Gastroesophageal sphincter (tissue), 4 donors: ENCODE data around the gene ENOSF1. TPM values are rescaled to one million over a fixed set of nuclear protein-coding genes. Genes with fewer than 3 reads are reported as not detected.
A peak's percentile ranks its signal among the peaks of the same experiment; 100 is the strongest.

Source experiments
- ATAC-seq: fragments of 150-250 bp; one replicate; pipeline ENCODE4 v1.9.1; 2016; ENCODE audit warnings: mild to moderate bottlenecking, moderate library complexity
- H3K27ac ChIP-seq, 4 donors: fragments of 200-600 bp; sonication (generic) in 3 of 4; 1 replicate in 3 of 4; 2 replicates in 1 of 4; pipeline ENCODE4 v1.5.1; 2016 to 2019
- H3K27me3 ChIP-seq: fragments of 200-600 bp; sonication (generic); one replicate; pipeline ENCODE4 v1.5.1; 2019
- H3K36me3 ChIP-seq, 2 donors: fragments of 200-600 bp; sonication (generic); one replicate each; pipeline ENCODE4 v1.5.1; 2019; ENCODE audit warnings: control low read depth in 1 of 2
- H3K4me1 ChIP-seq, 3 donors: fragments of 200-600 bp; sonication (generic); 1 replicate in 2 of 3; 2 replicates in 1 of 3; pipeline ENCODE4 v1.5.1; 2016 to 2019; ENCODE audit warnings: control low read depth in 2 of 3
- H3K4me3 ChIP-seq, 2 donors: fragments of 200-600 bp; sonication (generic); one replicate each; pipeline ENCODE4 v1.5.1; 2019; ENCODE audit warnings: mild to moderate bottlenecking in 1 of 2, moderate library complexity in 1 of 2
- H3K9me3 ChIP-seq, 3 donors: fragments of 200-600 bp; sonication (generic); one replicate each; pipeline ENCODE4 v1.5.1; 2017 to 2019; ENCODE audit warnings: control low read depth in 2 of 3
- CTCF ChIP-seq, 4 experiments: fragments of 200-600 bp in 2 of 4; fragments of 450-650 bp in 2 of 4; sonication (generic) in 1 of 4; IDR thresholded peaks; one replicate each; pipeline ENCODE4 v1.5.1; 2017 to 2019; ENCODE audit warnings: antibody characterized with exemption in 4 of 4, mild to moderate bottlenecking in 2 of 4, moderate library complexity in 2 of 4
- EP300 ChIP-seq: sonication (generic); formaldehyde crosslinking; IDR thresholded peaks from one replicate; pipeline ENCODE4 v1.6.1; 2017; ENCODE audit warnings: antibody characterized with exemption, mild to moderate bottlenecking
- POLR2A ChIP-seq, 2 donors: fragments of 450-650 bp; IDR thresholded peaks; one replicate each; pipeline ENCODE4 v1.6.1; 2017; ENCODE audit warnings: antibody characterized with exemption in 2 of 2, mild to moderate bottlenecking in 2 of 2, moderate library complexity in 1 of 2
- POLR2AphosphoS5 ChIP-seq: sonication (generic); formaldehyde crosslinking; IDR thresholded peaks from one replicate; pipeline ENCODE4 v1.6.1; 2017; ENCODE audit warnings: antibody characterized with exemption
- WGBS, 2 donors: methylation state at CpG; one replicate each; pipeline ENCODE4 v1.1.5; 2018; ENCODE audit warnings: low coverage in 1 of 2; 5-methylcytosine and 5-hydroxymethylcytosine counted together
- total RNA-seq, 4 donors: library from RNA; depleted of rRNA; stranded (reverse); fragments of >200 nt; gene quantifications; one replicate each; pipeline ENCODE4 v1.1.0, GENCODE V29; 2016

Gene ENOSF1
- total RNA-seq, 4 donors from 2014 or later, result 16.2 to 80.2 (median 37.1) TPM

- 67% methylated on average over 2 of the region's 2 CpGs; no CpG with 5 or more reads in 1 of the 2 donors for WGBS, 2 donors
- no peaks in the 10 kb centered on the region for H3K27me3 ChIP-seq
- H3K9me3 ChIP-seq, result no peaks in the 10 kb centered on the region
- H3K4me1 ChIP-seq, result no peaks in the 10 kb centered on the region
- TF ChIP-seq POLR2A (IDR thresholded peaks at IDR 0.05) (no peak), POLR2AphosphoS5 (no peak), CTCF (IDR thresholded peaks at IDR 0.05) (no peak)
- H3K4me3 ChIP-seq, result no peak overlapping the region
- H3K27ac ChIP-seq, result no peak overlapping the region
- no peaks in the 10 kb centered on the region for H3K36me3 ChIP-seq
- ATAC-seq, result no peak
These were observed 77.8 kb downstream of the ENOSF1 start for GRCh38 chr18:634551-635045.

GRCh38 chr18:631560-631959 is 80.9 kb downstream of the ENOSF1 start:
- no peak for ATAC-seq
- no peaks in the 10 kb centered on the region for H3K27me3 ChIP-seq
- H3K4me3 ChIP-seq, result no peak overlapping the region
- TF ChIP-seq POLR2AphosphoS5 (no peak), POLR2A (IDR thresholded peaks at IDR 0.05) (no peak), CTCF (IDR thresholded peaks at IDR 0.05) (no peak), EP300 (no peak)
- no peak overlapping the region for H3K27ac ChIP-seq
- no peaks in the 10 kb centered on the region for H3K36me3 ChIP-seq
- no peaks in the 10 kb centered on the region for H3K9me3 ChIP-seq
- peaks cover 0 to 11% (median 0%) of the 10 kb centered on the region in 3 donors for H3K4me1 ChIP-seq

- TF ChIP-seq EP300 (no peak), POLR2AphosphoS5 (no peak)
- WGBS, 2 donors, result 76 to 90% methylated on average over 6 of the region's 6 CpGs
- no peaks in the 10 kb centered on the region for H3K36me3 ChIP-seq
- H3K4me3 ChIP-seq, result no peak overlapping the region
- no peak for ATAC-seq
- peaks cover 0 to 16% (median 0%) of the 10 kb centered on the region in 3 donors for H3K4me1 ChIP-seq
- H3K9me3 ChIP-seq, result no peaks in the 10 kb centered on the region
- H3K27me3 ChIP-seq, result no peaks in the 10 kb centered on the region
- H3K27ac ChIP-seq, result no peak overlapping the region
These were observed 82.9 kb downstream of the ENOSF1 start for GRCh38 chr18:629269-630150.

GRCh38 chr18:627231-627630 is 85.2 kb downstream of the ENOSF1 start:
- H3K4me3 ChIP-seq, result no peak overlapping the region
- H3K9me3 ChIP-seq, result no peaks in the 10 kb centered on the region
- no peaks in the 10 kb centered on the region for H3K27me3 ChIP-seq
- no peaks in the 10 kb centered on the region for H3K36me3 ChIP-seq
- peaks cover 0 to 25% (median 0%) of the 10 kb centered on the region in 3 donors for H3K4me1 ChIP-seq
- H3K27ac ChIP-seq, result peak overlapping the region in 1 of 4 donors; percentile 18
- WGBS, 2 donors, result 25 to 29% methylated on average over 2 of the region's 2 CpGs
- TF ChIP-seq POLR2AphosphoS5 (no peak), POLR2A (IDR thresholded peaks at IDR 0.05) (no peak), EP300 (no peak), CTCF (IDR thresholded peaks at IDR 0.05) (no peak)
- peak; percentile 61 for ATAC-seq

GRCh38 chr18:623761-624620 is 88.4 kb downstream of the ENOSF1 start:
- H3K9me3 ChIP-seq, result no peaks in the 10 kb centered on the region
- peaks cover 0 to 25% (median 0%) of the 10 kb centered on the region in 3 donors for H3K4me1 ChIP-seq
- no peaks in the 10 kb centered on the region for H3K27me3 ChIP-seq
- 33 to 54% methylated on average over 9 to 11 of the region's 11 CpGs for WGBS, 2 donors
- TF ChIP-seq POLR2AphosphoS5 (no peak), CTCF (IDR thresholded peaks at IDR 0.05) (peak; percentile 45 to 77 (median 62))
- peak; percentile 41 for ATAC-seq
- no peaks in the 10 kb centered on the region for H3K36me3 ChIP-seq
- H3K4me3 ChIP-seq, result no peak overlapping the region
- no peak overlapping the region for H3K27ac ChIP-seq
